HCT116 (cell line): Measurements from ENCODE around the gene GRM1. TPM values are rescaled to one million over a fixed set of nuclear protein-coding genes. Genes with fewer than 3 reads are reported as not detected.

Source experiments
- ATAC-seq: fragments of 200-7000 bp; cut with Tn5 transposase; 2 replicates; pipeline ENCODE4 v1.9.1; 2020; ENCODE audit warnings: mild to moderate bottlenecking, moderate library complexity
- BruUV-seq: library from RNA; stranded (reverse); fragments of 400-500 nt; replicated peaks from 2 replicates; lab custom pipeline; 2021; lab: Mats Ljungman, UMichigan
- CTCF ChIA-PET: fragments of 300-600 bp; sonication (Branson Sonifier 250); formaldehyde crosslinking; loops from one replicate; lab custom pipeline; 2021; ENCODE audit warnings: antibody characterized with exemption; lab: Charles Lee
- POLR2A ChIA-PET: fragments of 300-600, 350-600 bp; sonication (Branson Sonifier 250); formaldehyde crosslinking; loops from one replicate; lab custom pipeline; 2021; ENCODE audit warnings: antibody characterized with exemption; lab: Charles Lee
- RAD21 ChIA-PET, 2 experiments: fragments of 300-600 bp; sonication (Branson Sonifier 250); formaldehyde crosslinking; loops; one replicate each; lab custom pipeline; 2023; ENCODE audit warnings: low total read pairs in 2 of 2; ENCODE audit not compliant: uncharacterized antibody in 2 of 2, unreplicated experiment in 2 of 2, low non-redundant PET in 1 of 2; lab: Charles Lee
- DNase-seq: peaks from one replicate; pipeline ENCODE4 v3.0.0-alpha.2; 2010; ENCODE audit warnings: low read depth, low spot score
- H2AFZ ChIP-seq: fragments of 200-600 bp; shearing (Covaris generic), sonication (generic); 2 replicates; pipeline ENCODE4 v1.6.1; 2017; ENCODE audit warnings: low read depth, mixed run types, mixed read lengths, antibody characterized with exemption, low read length; ENCODE audit not compliant: poor library complexity, severe bottlenecking
- H3K27ac ChIP-seq: 2 replicates; pipeline ENCODE4 v1.5.1; 2012; ENCODE audit warnings: low read depth, low read length
- H3K27me3 ChIP-seq: fragments of 200-600 bp; sonication (generic); 2 replicates; pipeline ENCODE4 v1.6.1; 2016; ENCODE audit warnings: mixed run types, low read length, mixed read lengths; ENCODE audit not compliant: insufficient read depth
- H3K36me3 ChIP-seq, 2 experiments: fragments of 200-500 bp in 1 of 2; fragments of 200-600 bp in 1 of 2; sonication (Bioruptor generic) in 1 of 2; sonication (generic) in 1 of 2; 2 replicates each; pipeline versions ENCODE4 v1.5.1 to v1.6.1; 2014 to 2016; ENCODE audit warnings: low read length in 2 of 2, inconsistent platforms in 1 of 2, mixed read lengths in 1 of 2, mixed run types in 1 of 2; ENCODE audit not compliant: insufficient read depth in 2 of 2, control insufficient read depth in 1 of 2
- H3K4me1 ChIP-seq, 2 experiments: fragments of 200-600 bp in 1 of 2; sonication (generic) in 1 of 2; 2 replicates each; pipeline versions ENCODE4 v1.5.1 to v1.6.1; 2012 to 2017; ENCODE audit warnings: low read length in 2 of 2, inconsistent platforms in 1 of 2, mild to moderate bottlenecking in 1 of 2, mixed read lengths in 1 of 2, mixed run types in 1 of 2, moderate library complexity in 1 of 2; ENCODE audit not compliant: insufficient read depth in 2 of 2, control insufficient read depth in 1 of 2
- H3K4me2 ChIP-seq: fragments of 200-600 bp; sonication (generic); 2 replicates; pipeline ENCODE4 v1.6.1; 2017; ENCODE audit warnings: mixed run types, low read length, mixed read lengths
- H3K4me3 ChIP-seq, 2 experiments: fragments of 200-600 bp in 1 of 2; sonication (generic) in 1 of 2; replicated peaks in 1 of 2; 2 replicates each; pipeline ENCODE4 v1.5.1; 2011 to 2016; ENCODE audit warnings: low read length in 2 of 2, control low read depth in 1 of 2, low read depth in 1 of 2, mild to moderate bottlenecking in 1 of 2, mixed read lengths in 1 of 2, mixed run types in 1 of 2
- H3K79me2 ChIP-seq: fragments of 200-600 bp; sonication (generic); 2 replicates; pipeline ENCODE4 v1.6.1; 2017; ENCODE audit warnings: mild to moderate bottlenecking, mixed run types, low read length, moderate library complexity, mixed read lengths; ENCODE audit not compliant: insufficient read depth
- H3K9ac ChIP-seq: fragments of 200-600 bp; sonication (generic); 2 replicates; pipeline ENCODE4 v1.6.1; 2016; ENCODE audit warnings: low read length, mixed read lengths
- H3K9me2 ChIP-seq: fragments of 200-600 bp; sonication (generic), shearing (Covaris generic); 2 replicates; pipeline ENCODE4 v1.6.1; 2017; ENCODE audit warnings: mixed run types, mild to moderate bottlenecking, moderate library complexity; ENCODE audit not compliant: insufficient read depth
- H3K9me3 ChIP-seq, 2 experiments: fragments of 200-500 bp in 1 of 2; fragments of 200-600 bp in 1 of 2; sonication (Bioruptor generic) in 1 of 2; sonication (generic) in 1 of 2; 2 replicates each; pipeline ENCODE4 v1.6.1; 2014 to 2017; ENCODE audit warnings: low read length in 2 of 2, mixed read lengths in 2 of 2, inconsistent platforms in 1 of 2, low read depth in 1 of 2, mild to moderate bottlenecking in 1 of 2, mixed run types in 1 of 2, moderate library complexity in 1 of 2; ENCODE audit not compliant: control insufficient read depth in 1 of 2, insufficient read depth in 1 of 2
- H4K20me1 ChIP-seq: fragments of 200-600 bp; sonication (generic), shearing (Covaris generic); 2 replicates; pipeline ENCODE4 v1.6.1; 2017; ENCODE audit warnings: mixed run types, mild to moderate bottlenecking, moderate library complexity; ENCODE audit not compliant: insufficient read depth
- ATF3 ChIP-seq: IDR thresholded peaks from 2 replicates; pipeline ENCODE4 v1.6.1; 2012
- CBX3 ChIP-seq: IDR thresholded peaks from 2 replicates; pipeline ENCODE4 v1.6.1; 2012; ENCODE audit warnings: low read depth
- CEBPB ChIP-seq: IDR thresholded peaks from 2 replicates; pipeline ENCODE4 v1.6.1; 2012; ENCODE audit warnings: low read depth
- EZH2 ChIP-seq: fragments of 200-600 bp; sonication (generic); IDR thresholded peaks from 2 replicates; pipeline ENCODE4 v1.6.1; 2017; ENCODE audit warnings: antibody characterized with exemption, mixed run types
- EZH2phosphoT487 ChIP-seq: fragments of 200-600 bp; IDR thresholded peaks from 2 replicates; pipeline ENCODE4 v1.6.1; 2018; ENCODE audit warnings: antibody characterized with exemption, borderline replicate concordance
- FOSL1 ChIP-seq: IDR thresholded peaks from 2 replicates; pipeline ENCODE4 v1.6.1; 2012; ENCODE audit warnings: low read depth
- JUND ChIP-seq: IDR thresholded peaks from 2 replicates; pipeline ENCODE4 v1.6.1; 2012
- MAX ChIP-seq: IDR thresholded peaks from 2 replicates; pipeline ENCODE4 v1.6.1; 2012
- POLR2A ChIP-seq: IDR thresholded peaks from 2 replicates; pipeline ENCODE4 v1.7.0; 2011; ENCODE audit warnings: borderline replicate concordance; ENCODE audit not compliant: insufficient read depth, insufficient read length; ENCODE audit errors: extremely low read depth
- POLR2AphosphoS5 ChIP-seq: IDR thresholded peaks from 2 replicates; pipeline ENCODE4 v1.6.1; 2011; ENCODE audit warnings: mild to moderate bottlenecking, low read depth, low read length, moderate library complexity
- SIN3A ChIP-seq: IDR thresholded peaks from 2 replicates; pipeline ENCODE4 v1.6.1; 2012; ENCODE audit warnings: low read depth
- SP1 ChIP-seq: IDR thresholded peaks from 2 replicates; pipeline ENCODE4 v1.6.1; 2012; ENCODE audit warnings: low read depth
- TCF7L2 ChIP-seq: IDR thresholded peaks from 2 replicates; pipeline ENCODE4 v1.7.0; 2011; ENCODE audit warnings: borderline replicate concordance, inconsistent platforms; ENCODE audit not compliant: insufficient read depth, insufficient read length; ENCODE audit errors: extremely low read depth
- ZBTB33 ChIP-seq: IDR thresholded peaks from 2 replicates; pipeline ENCODE4 v1.6.1; 2011; ENCODE audit warnings: mild to moderate bottlenecking, low read length, moderate library complexity; ENCODE audit not compliant: insufficient replicate concordance; ENCODE audit errors: extremely low read depth
- ZFX ChIP-seq: fragments of 450-650 bp; IDR thresholded peaks from 2 replicates; pipeline ENCODE4 v1.6.1; 2017
- ZNF274 ChIP-seq: fragments of 200-500 bp; sonication (Bioruptor generic); IDR thresholded peaks from 2 replicates; pipeline ENCODE4 v1.6.1; 2014; ENCODE audit warnings: mild to moderate bottlenecking, low read depth, low read length, inconsistent platforms
- intact Hi-C: fragments of 100-400 bp; cut with micrococcal nuclease; formaldehyde crosslinking; loops from 2 replicates; pipeline ENCODE4 v1.10.0; 2022
- total RNA-seq: library from RNA; stranded (reverse); gene quantifications from one replicate; pipeline ENCODE4 v1.2.1, GENCODE V29; 2021; ENCODE audit not compliant: unreplicated experiment

GRM1 gene
- total RNA-seq, 1 experiment from 2014 or later: not detected

- H4K20me1 ChIP-seq: no peaks in the 10 kb centered on the region
Observed at GRCh38 chr6:146472918-146473317, 444.1 kb downstream of the GRM1 start.

More at GRCh38 chr6:146472918-146473317, 444.1 kb downstream of the GRM1 start:
- no peaks in the 10 kb centered on the region for H3K27me3 ChIP-seq
- H3K9me2 ChIP-seq: no peaks in the 10 kb centered on the region
- no peak for TF ChIP-seq CBX3
- TF ChIP-seq FOSL1: no peak
- TF ChIP-seq POLR2A: no peak
- TF ChIP-seq EZH2phosphoT487: no peak
- no peak for TF ChIP-seq EZH2
- no peak for TF ChIP-seq MAX
- no peak for TF ChIP-seq SIN3A
- TF ChIP-seq ZFX: no peak
- no peak for TF ChIP-seq POLR2AphosphoS5
- TF ChIP-seq ZBTB33: no peak
- no peak for TF ChIP-seq JUND
- TF ChIP-seq ZNF274: no peak
- TF ChIP-seq ATF3: no peak
- TF ChIP-seq SP1: no peak
- no peak for TF ChIP-seq CEBPB
- no peak for TF ChIP-seq TCF7L2
- ChIA-PET RAD21 (no interaction called here), POLR2A (no interaction called here), CTCF (no interaction called here)
- DNase-seq (no peak), ATAC-seq (no peak)
- H2AFZ ChIP-seq: no peak overlapping the region
- intact Hi-C loops: no loop called here
- no peak overlapping the region for H3K4me3 ChIP-seq
- no peaks in the 10 kb centered on the region for H3K9me3 ChIP-seq
- no peak overlapping the region for H3K27ac ChIP-seq
- H3K4me1 ChIP-seq: no peaks in the 10 kb centered on the region
- no peaks in the 10 kb centered on the region for H3K79me2 ChIP-seq
- BruUV-seq: no TSS peak
- H3K9ac ChIP-seq: no peak overlapping the region
- no peaks in the 10 kb centered on the region for H3K36me3 ChIP-seq
- no peak overlapping the region for H3K4me2 ChIP-seq
